K562 (cell line): ENCODE measurements around the gene ZNRF3. TPM values are rescaled to one million over a fixed set of nuclear protein-coding genes. Genes with fewer than 3 reads are reported as not detected.

Source experiments
- ATAC-seq: fragments of 200-7000 bp; cut with Tn5 transposase; 3 replicates; pipeline ENCODE4 v1.9.1; 2020; ENCODE audit warnings: moderate library complexity
- BruUV-seq: library from RNA; stranded (reverse); fragments of 400-500 nt; replicated peaks from 2 replicates; lab custom pipeline; 2021; lab: Mats Ljungman, UMichigan
- CTCF ChIA-PET: fragments of 300-600 bp; formaldehyde crosslinking; extraction: SDS; loops from one replicate; lab custom pipeline; 2021; ENCODE audit warnings: low intra/inter-chr PET ratio; lab: Yijun Ruan, JAX
- POLR2A ChIA-PET: fragments of 300-600, 350-650 bp; sonication (Branson Sonifier 250); formaldehyde crosslinking; extraction: SDS; loops from one replicate; lab custom pipeline; 2021; ENCODE audit warnings: antibody characterized with exemption, inconsistent platforms; lab: Yijun Ruan, JAX
- DNase-seq, 4 experiments: peaks; one replicate each; pipeline versions ENCODE4 v3.0.0 to v3.0.0-alpha.2; 2011 to 2018; ENCODE audit warnings: low spot score in 3 of 4, mixed read lengths in 3 of 4; ENCODE audit errors: extremely low read depth in 1 of 4
- FAIRE-seq: peaks from 2 replicates; lab custom pipeline; 2011; peaks lifted over from hg19 to GRCh38; lab: Jason Lieb, UNC
- H2AFZ ChIP-seq: 2 replicates; pipeline ENCODE4 v1.6.0; 2011; ENCODE audit warnings: low read depth, low read length, control low read depth, inconsistent platforms
- H3K27ac ChIP-seq: fragments of 200-600 bp; 3 replicates; pipeline ENCODE4 v1.8.0; 2011; ENCODE audit warnings: low read depth, mild to moderate bottlenecking, control low read depth, inconsistent platforms, low read length, moderate library complexity, mixed read lengths; ENCODE audit errors: extremely low read depth
- H3K27me3 ChIP-seq, 2 experiments: fragments of 300-600 bp in 1 of 2; 2 replicates in 1 of 2; 3 replicates in 1 of 2; pipeline versions ENCODE4 v1.6.0 to v1.8.0; 2011; ENCODE audit warnings: inconsistent platforms in 2 of 2, low read length in 2 of 2, mild to moderate bottlenecking in 1 of 2, mixed read lengths in 1 of 2, moderate library complexity in 1 of 2; ENCODE audit not compliant: control insufficient read depth in 2 of 2, insufficient read depth in 2 of 2
- H3K36me3 ChIP-seq: fragments of 300-600 bp; 3 replicates; pipeline ENCODE4 v1.8.0; 2011; ENCODE audit warnings: mild to moderate bottlenecking, low read length, inconsistent platforms; ENCODE audit not compliant: control insufficient read depth, insufficient read depth
- H3K4me1 ChIP-seq, 2 experiments: fragments of 200-600 bp in 1 of 2; replicated peaks in 1 of 2; 2 replicates in 1 of 2; 3 replicates in 1 of 2; pipeline versions ENCODE4 v1.5.1 to v1.8.0; 2011; ENCODE audit warnings: inconsistent platforms in 2 of 2, low read length in 2 of 2, mild to moderate bottlenecking in 1 of 2, mixed read lengths in 1 of 2, moderate library complexity in 1 of 2; ENCODE audit not compliant: control insufficient read depth in 2 of 2, insufficient read depth in 2 of 2
- H3K4me2 ChIP-seq: 2 replicates; pipeline ENCODE4 v1.6.1; 2011; ENCODE audit warnings: low read length, control low read depth, inconsistent platforms, mixed read lengths; ENCODE audit not compliant: insufficient read depth
- H3K4me3 ChIP-seq: fragments of 200-600 bp; sonication (generic), shearing (Covaris generic); 2 replicates; pipeline ENCODE4 v1.5.1; 2016; ENCODE audit warnings: control low read depth, inconsistent platforms
- H3K79me2 ChIP-seq: fragments of 200-600 bp; 3 replicates; pipeline ENCODE4 v1.8.0; 2011; ENCODE audit warnings: low read length, inconsistent platforms; ENCODE audit not compliant: control insufficient read depth, insufficient read depth
- H3K9ac ChIP-seq, 2 experiments: 2 replicates each; pipeline versions ENCODE4 v1.6.0 to v1.6.1; 2011; ENCODE audit warnings: low read depth in 2 of 2, low read length in 2 of 2, control low read depth in 1 of 2, inconsistent platforms in 1 of 2, mild to moderate bottlenecking in 1 of 2, mixed read lengths in 1 of 2; ENCODE audit not compliant: insufficient read depth in 1 of 2
- H3K9me1 ChIP-seq: one replicate; pipeline ENCODE4 v1.6.0; 2011; ENCODE audit warnings: inconsistent platforms, mild to moderate bottlenecking, low read length, moderate library complexity; ENCODE audit not compliant: control insufficient read depth, insufficient read depth
- H3K9me3 ChIP-seq: replicated peaks from 2 replicates; pipeline ENCODE4 v1.5.1; 2011; ENCODE audit warnings: low read depth, low read length, inconsistent platforms; ENCODE audit not compliant: control insufficient read depth, insufficient read depth
- H4K20me1 ChIP-seq: replicated peaks from 2 replicates; pipeline ENCODE4 v1.6.1; 2011; ENCODE audit warnings: low read length, inconsistent platforms, mixed read lengths; ENCODE audit not compliant: control insufficient read depth, insufficient read depth
- EHMT2 ChIP-seq: fragments of 450-650 bp; IDR thresholded peaks from 2 replicates; pipeline ENCODE4 v1.6.1; 2018; ENCODE audit warnings: antibody characterized with exemption
- MCM5 ChIP-seq: fragments of 450-650 bp; IDR thresholded peaks from 2 replicates; pipeline ENCODE4 v1.6.1; 2016; ENCODE audit warnings: low read depth
- NR4A1 ChIP-seq, 2 experiments: fragments of 250-450 bp in 1 of 2; fragments of 450-650 bp in 1 of 2; sonication (Bioruptor Pico) in 1 of 2; IDR thresholded peaks; 2 replicates each; pipeline versions ENCODE4 v1.4.0 to v1.6.1; 2016 to 2020; ENCODE audit warnings: mild to moderate bottlenecking in 2 of 2, missing compliant biosample characterization in 1 of 2, missing genetic modification characterization in 1 of 2, moderate library complexity in 1 of 2
- PHB2 ChIP-seq: fragments of 450-650 bp; IDR thresholded peaks from 2 replicates; pipeline ENCODE4 v1.6.1; 2017; ENCODE audit warnings: low read depth
- SIRT6 ChIP-seq: IDR thresholded peaks from one replicate; pipeline ENCODE4 v1.6.1; 2012; ENCODE audit warnings: low read depth, mild to moderate bottlenecking, control low read depth, inconsistent platforms, low read length, moderate library complexity
- SNIP1 ChIP-seq: fragments of 450-650 bp; IDR thresholded peaks from 2 replicates; pipeline ENCODE4 v1.7.1; 2017; ENCODE audit warnings: low read depth, mild to moderate bottlenecking
- ZNF354B ChIP-seq: fragments of 250-450 bp; sonication (Bioruptor Pico); IDR thresholded peaks from 2 replicates; pipeline ENCODE4 v1.4.0; 2020
- WGBS: fragments of 100-300 bp; shearing (Covaris generic); methylation state at CpG from one replicate; pipeline ENCODE4 v1.1.6; 2016; ENCODE audit warnings: low coverage, mixed read lengths; ENCODE audit not compliant: insufficient coverage; ENCODE audit errors: missing lambda C conversion rate; 5-methylcytosine and 5-hydroxymethylcytosine counted together
- in situ Hi-C: fragments of 300-500 bp; cut with MboI; formaldehyde crosslinking; loops from 4 replicates; pipeline ENCODE4 v1.15.0; 2018; ENCODE audit warnings: inconsistent platforms, mixed read lengths
- intact Hi-C: fragments of 100-400 bp; cut with micrococcal nuclease; formaldehyde crosslinking; loops from 2 replicates; pipeline ENCODE4 v1.14.2; 2022
- polyA plus RNA-seq, 8 experiments: library from polyadenylated mRNA; depleted of rRNA in 4 of 8; stranded (reverse) in 5 of 8; unstranded in 3 of 8; fragments of >200 nt; fragmentation: Nextera tagmentation in 2 of 8; fragmentation: Illumina TruSeq in 1 of 8; extraction: Ambion mirVana in 2 of 8; extraction: Trizol in 1 of 8; gene quantifications; 2 replicates each; pipeline versions ENCODE4 v1.2.1 to v1.2.3, GENCODE V29; 2011 to 2014; ENCODE audit warnings: inconsistent platforms in 1 of 8, missing spikeins in 1 of 8
- total RNA-seq, 7 experiments: library from RNA; depleted of rRNA in 6 of 7; stranded (reverse); fragments of >200 nt in 6 of 7; fragmentation: Illumina TruSeq in 2 of 7; extraction: Trizol in 2 of 7; gene quantifications; 2 replicates each; pipeline versions ENCODE4 v1.2.1 to v1.2.3, GENCODE V29; 2011 to 2021; ENCODE audit warnings: low replicate concordance in 1 of 7
- TF ChIP-seq, protein P1 (sequence below): fragments of 450-650 bp; IDR thresholded peaks from 2 replicates; pipeline ENCODE4 v1.6.1; 2017; ENCODE audit warnings: antibody characterized with exemption, mild to moderate bottlenecking
- TF ChIP-seq, protein P2 (sequence below): fragments of 250-450 bp; sonication (Bioruptor Pico); IDR thresholded peaks from 2 replicates; pipeline ENCODE4 v1.5.0; 2022; ENCODE audit warnings: mild to moderate bottlenecking
- TF ChIP-seq, protein P3 (sequence below): fragments of 250-450 bp; sonication (Bioruptor Pico); IDR thresholded peaks from 2 replicates; pipeline ENCODE4 v1.4.0; 2020; ENCODE audit warnings: mild to moderate bottlenecking, moderate library complexity, borderline replicate concordance
- TF ChIP-seq, protein P4 (sequence below), 2 experiments: IDR thresholded peaks; 2 replicates each; pipeline ENCODE4 v1.6.1; 2012; ENCODE audit warnings: improper control_type of control experiment in 2 of 2, low read depth in 2 of 2, low read length in 2 of 2, borderline replicate concordance in 1 of 2

ZNRF3 gene
- total and polyA plus RNA-seq, 9 of the 15 experiments (the other 6 are each of a cell fraction or from before 2014, with no cell fraction given) = 0.41 to 5.9 (median 1.7) TPM

- intact Hi-C loops (no loop called here), in situ Hi-C loops (no loop called here)
- no peaks in the 10 kb centered on the region for H4K20me1 ChIP-seq
- H3K9me3 ChIP-seq = no peaks in the 10 kb centered on the region
- ChIA-PET POLR2A (no interaction called here), CTCF (no interaction called here)
- no peaks in the 10 kb centered on the region; the same call in 2 of the 3 replicates for H3K79me2 ChIP-seq
- no peak overlapping the region for H2AFZ ChIP-seq
- H3K4me1 ChIP-seq = no peaks in the 10 kb centered on the region; a peak in 1 of 5 replicates
- H3K9me1 ChIP-seq = no peaks in the 10 kb centered on the region
- 91% methylated on average over 4 of the region's 4 CpGs for WGBS
- no peaks in the 10 kb centered on the region for H3K27me3 ChIP-seq
- H3K4me3 ChIP-seq = no peak overlapping the region
- FAIRE-seq (no peak), DNase-seq (no peak), ATAC-seq (no peak)
- H3K9ac ChIP-seq = no peak overlapping the region
- H3K27ac ChIP-seq = no peak overlapping the region
- no TSS peak for BruUV-seq
- no peak overlapping the region for H3K4me2 ChIP-seq
- H3K36me3 ChIP-seq = no peaks in the 10 kb centered on the region
- TF ChIP-seq, protein P1, sequence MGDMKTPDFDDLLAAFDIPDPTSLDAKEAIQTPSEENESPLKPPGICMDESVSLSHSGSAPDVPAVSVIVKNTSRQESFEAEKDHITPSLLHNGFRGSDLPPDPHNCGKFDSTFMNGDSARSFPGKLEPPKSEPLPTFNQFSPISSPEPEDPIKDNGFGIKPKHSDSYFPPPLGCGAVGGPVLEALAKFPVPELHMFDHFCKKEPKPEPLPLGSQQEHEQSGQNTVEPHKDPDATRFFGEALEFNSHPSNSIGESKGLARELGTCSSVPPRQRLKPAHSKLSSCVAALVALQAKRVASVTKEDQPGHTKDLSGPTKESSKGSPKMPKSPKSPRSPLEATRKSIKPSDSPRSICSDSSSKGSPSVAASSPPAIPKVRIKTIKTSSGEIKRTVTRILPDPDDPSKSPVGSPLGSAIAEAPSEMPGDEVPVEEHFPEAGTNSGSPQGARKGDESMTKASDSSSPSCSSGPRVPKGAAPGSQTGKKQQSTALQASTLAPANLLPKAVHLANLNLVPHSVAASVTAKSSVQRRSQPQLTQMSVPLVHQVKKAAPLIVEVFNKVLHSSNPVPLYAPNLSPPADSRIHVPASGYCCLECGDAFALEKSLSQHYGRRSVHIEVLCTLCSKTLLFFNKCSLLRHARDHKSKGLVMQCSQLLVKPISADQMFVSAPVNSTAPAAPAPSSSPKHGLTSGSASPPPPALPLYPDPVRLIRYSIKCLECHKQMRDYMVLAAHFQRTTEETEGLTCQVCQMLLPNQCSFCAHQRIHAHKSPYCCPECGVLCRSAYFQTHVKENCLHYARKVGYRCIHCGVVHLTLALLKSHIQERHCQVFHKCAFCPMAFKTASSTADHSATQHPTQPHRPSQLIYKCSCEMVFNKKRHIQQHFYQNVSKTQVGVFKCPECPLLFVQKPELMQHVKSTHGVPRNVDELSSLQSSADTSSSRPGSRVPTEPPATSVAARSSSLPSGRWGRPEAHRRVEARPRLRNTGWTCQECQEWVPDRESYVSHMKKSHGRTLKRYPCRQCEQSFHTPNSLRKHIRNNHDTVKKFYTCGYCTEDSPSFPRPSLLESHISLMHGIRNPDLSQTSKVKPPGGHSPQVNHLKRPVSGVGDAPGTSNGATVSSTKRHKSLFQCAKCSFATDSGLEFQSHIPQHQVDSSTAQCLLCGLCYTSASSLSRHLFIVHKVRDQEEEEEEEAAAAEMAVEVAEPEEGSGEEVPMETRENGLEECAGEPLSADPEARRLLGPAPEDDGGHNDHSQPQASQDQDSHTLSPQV = no peak
- TF ChIP-seq, protein P2, sequence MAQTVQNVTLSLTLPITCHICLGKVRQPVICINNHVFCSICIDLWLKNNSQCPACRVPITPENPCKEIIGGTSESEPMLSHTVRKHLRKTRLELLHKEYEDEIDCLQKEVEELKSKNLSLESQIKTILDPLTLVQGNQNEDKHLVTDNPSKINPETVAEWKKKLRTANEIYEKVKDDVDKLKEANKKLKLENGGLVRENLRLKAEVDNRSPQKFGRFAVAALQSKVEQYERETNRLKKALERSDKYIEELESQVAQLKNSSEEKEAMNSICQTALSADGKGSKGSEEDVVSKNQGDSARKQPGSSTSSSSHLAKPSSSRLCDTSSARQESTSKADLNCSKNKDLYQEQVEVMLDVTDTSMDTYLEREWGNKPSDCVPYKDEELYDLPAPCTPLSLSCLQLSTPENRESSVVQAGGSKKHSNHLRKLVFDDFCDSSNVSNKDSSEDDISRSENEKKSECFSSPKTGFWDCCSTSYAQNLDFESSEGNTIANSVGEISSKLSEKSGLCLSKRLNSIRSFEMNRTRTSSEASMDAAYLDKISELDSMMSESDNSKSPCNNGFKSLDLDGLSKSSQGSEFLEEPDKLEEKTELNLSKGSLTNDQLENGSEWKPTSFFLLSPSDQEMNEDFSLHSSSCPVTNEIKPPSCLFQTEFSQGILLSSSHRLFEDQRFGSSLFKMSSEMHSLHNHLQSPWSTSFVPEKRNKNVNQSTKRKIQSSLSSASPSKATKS = no peak
- TF ChIP-seq NR4A1 (CRISPR knock-in tag; IDR thresholded peaks at IDR 0.05) (no peak), NR4A1 (tag; IDR thresholded peaks at IDR 0.05) (no peak), EHMT2 (no peak), SNIP1 (no peak), PHB2 (no peak), SIRT6 (no peak), ZNF354B (CRISPR knock-in tag) (no peak), MCM5 (no peak)
- TF ChIP-seq, protein P3, sequence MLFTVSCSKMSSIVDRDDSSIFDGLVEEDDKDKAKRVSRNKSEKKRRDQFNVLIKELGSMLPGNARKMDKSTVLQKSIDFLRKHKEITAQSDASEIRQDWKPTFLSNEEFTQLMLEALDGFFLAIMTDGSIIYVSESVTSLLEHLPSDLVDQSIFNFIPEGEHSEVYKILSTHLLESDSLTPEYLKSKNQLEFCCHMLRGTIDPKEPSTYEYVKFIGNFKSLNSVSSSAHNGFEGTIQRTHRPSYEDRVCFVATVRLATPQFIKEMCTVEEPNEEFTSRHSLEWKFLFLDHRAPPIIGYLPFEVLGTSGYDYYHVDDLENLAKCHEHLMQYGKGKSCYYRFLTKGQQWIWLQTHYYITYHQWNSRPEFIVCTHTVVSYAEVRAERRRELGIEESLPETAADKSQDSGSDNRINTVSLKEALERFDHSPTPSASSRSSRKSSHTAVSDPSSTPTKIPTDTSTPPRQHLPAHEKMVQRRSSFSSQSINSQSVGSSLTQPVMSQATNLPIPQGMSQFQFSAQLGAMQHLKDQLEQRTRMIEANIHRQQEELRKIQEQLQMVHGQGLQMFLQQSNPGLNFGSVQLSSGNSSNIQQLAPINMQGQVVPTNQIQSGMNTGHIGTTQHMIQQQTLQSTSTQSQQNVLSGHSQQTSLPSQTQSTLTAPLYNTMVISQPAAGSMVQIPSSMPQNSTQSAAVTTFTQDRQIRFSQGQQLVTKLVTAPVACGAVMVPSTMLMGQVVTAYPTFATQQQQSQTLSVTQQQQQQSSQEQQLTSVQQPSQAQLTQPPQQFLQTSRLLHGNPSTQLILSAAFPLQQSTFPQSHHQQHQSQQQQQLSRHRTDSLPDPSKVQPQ (CRISPR knock-in tag) = no peak
- TF ChIP-seq, protein P4, sequence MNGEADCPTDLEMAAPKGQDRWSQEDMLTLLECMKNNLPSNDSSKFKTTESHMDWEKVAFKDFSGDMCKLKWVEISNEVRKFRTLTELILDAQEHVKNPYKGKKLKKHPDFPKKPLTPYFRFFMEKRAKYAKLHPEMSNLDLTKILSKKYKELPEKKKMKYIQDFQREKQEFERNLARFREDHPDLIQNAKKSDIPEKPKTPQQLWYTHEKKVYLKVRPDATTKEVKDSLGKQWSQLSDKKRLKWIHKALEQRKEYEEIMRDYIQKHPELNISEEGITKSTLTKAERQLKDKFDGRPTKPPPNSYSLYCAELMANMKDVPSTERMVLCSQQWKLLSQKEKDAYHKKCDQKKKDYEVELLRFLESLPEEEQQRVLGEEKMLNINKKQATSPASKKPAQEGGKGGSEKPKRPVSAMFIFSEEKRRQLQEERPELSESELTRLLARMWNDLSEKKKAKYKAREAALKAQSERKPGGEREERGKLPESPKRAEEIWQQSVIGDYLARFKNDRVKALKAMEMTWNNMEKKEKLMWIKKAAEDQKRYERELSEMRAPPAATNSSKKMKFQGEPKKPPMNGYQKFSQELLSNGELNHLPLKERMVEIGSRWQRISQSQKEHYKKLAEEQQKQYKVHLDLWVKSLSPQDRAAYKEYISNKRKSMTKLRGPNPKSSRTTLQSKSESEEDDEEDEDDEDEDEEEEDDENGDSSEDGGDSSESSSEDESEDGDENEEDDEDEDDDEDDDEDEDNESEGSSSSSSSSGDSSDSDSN (IDR thresholded peaks at IDR 0.05; ENCODE audit: borderline replicate concordance in 1 of 2, low read depth in 2 of 2, low read length in 2 of 2) = no peak
These were observed 119.2 kb downstream of the ZNRF3 start for GRCh38 chr22:29002603-29003002.
